HTERT RPE-1 (cell line): ENCODE measurements around the gene HSD17B14.
"Not testable (repeated sequence)": the region's sequence is repeated elsewhere in the genome, so short reads cannot be mapped to it uniquely, and the experiment has no call there.

Experiments
- in situ Hi-C: fragments of 300-500 bp; cut with MboI; formaldehyde crosslinking; loops from 4 replicates; pipeline ENCODE4 v1.14.3; 2020; ENCODE audit warnings: low sequenced_read_pairs

Gene HSD17B14

DNA sequence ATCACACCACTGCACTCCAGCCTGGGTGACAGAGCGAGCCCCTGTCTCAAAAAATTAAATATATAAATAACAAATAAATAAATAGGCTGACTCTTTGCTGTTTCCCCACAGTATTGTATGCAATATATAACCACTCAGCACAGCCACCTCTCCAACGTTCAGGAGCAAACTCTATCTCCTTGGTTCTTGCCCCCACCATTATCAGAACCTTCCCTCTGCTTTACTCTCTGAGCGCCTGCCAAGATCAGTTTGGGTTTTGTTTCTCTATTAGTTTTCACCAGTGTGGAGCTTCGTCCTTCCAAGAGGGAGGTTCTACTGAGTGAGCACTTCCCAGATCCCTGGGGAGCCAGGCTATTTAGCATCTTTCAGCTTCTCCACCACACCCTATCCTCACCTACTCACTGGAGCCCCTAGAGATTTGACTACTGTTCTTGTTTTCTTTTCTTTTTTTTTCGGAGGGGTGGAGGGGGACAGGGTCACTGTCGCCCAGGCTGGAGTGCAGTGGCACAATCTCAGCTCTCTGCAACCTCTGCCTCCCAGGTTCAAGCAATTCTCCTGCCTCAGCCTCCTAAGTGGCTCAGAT, 68.0 kb downstream of the HSD17B14 start:
- in situ Hi-C loops: not testable (repeated sequence)

DNA sequence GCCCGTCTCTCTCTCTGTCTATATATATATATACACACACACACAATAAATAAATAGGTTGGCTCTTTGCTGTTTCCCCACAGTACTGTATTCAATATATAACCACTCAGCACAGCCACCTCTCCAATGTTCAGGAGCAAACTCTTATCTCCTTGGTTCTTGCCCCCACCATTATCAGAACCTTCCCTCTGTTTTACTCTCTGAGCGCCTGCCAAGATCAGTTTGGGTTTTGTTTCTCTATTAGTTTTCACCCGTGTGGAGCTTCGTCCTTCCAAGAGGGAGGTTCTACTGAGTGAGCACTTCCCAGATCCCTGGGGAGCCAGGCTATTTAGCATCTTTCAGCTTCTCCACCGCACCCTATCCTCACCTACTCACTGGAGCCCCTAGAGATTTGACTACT, 70.5 kb downstream of the HSD17B14 start:
- in situ Hi-C loops: not testable (repeated sequence)
